Measurements from ENCODE around the gene FMO4. TPM values are rescaled to one million over a fixed set of nuclear protein-coding genes. Genes with fewer than 3 reads are reported as not detected.
"Not testable (repeated sequence)": the region's sequence is repeated elsewhere in the genome, so short reads cannot be mapped to it uniquely, and the experiment has no call there.

FMO4 gene
- total RNA-seq, 8 experiments from 2014 or later: 0.05 to 11.2 (median 1.4) TPM

DNA sequence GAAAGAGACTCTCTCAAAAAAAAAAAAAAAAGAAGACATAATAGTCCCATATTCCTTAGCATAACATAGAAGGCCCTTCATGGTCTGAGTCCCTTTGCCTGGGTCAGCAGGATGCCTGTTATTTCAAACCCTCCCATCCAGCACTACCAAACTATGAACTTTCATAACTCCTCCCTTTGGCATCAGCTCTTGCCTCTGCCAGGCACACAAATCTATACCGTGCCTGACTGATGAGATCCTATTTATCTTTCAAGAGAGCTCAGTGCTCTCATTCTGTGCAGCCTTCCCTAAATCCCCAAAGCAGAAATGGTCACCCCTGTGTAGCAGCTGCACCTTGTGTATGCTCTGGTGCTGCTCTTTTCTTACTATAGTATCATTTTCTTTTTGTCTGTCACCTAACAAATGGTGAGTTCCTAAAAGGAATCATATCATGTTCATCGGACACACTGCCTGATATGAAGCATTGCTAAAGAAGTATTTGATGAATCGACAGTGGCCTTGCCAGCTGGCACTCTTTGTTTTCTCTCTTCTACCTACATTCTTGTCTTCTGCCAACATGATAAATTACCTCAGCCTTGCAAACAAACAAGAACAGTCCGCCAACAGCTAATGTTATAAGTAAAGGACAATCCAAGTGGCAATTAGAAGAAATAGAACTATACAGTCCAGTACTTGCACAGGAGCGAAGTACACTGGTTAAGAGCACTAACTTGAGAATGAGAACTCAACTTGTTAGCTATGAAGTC is 29.9 kb downstream of the FMO4 start:
- no peak for ATAC-seq (replicated peaks in 6 of 8)
- Histone ChIP-seq H3K27ac (no peak overlapping the region), H3K4me1 (replicated peaks in 1 of 2) (no peaks in the 10 kb centered on the region), H3K4me3 (no peak overlapping the region)
- in situ Hi-C loops (cut with MboI; ENCODE audit: low pct_unique_long_range_greater_than_20kb in 2 of 9, low sequenced_read_pairs in 9 of 9, unreplicated experiment in 9 of 9): no loop called here
- 36 to 95% (median 83%) methylated on average over 2 to 5 of the region's 5 CpGs for WGBS, 10 experiments

DNA sequence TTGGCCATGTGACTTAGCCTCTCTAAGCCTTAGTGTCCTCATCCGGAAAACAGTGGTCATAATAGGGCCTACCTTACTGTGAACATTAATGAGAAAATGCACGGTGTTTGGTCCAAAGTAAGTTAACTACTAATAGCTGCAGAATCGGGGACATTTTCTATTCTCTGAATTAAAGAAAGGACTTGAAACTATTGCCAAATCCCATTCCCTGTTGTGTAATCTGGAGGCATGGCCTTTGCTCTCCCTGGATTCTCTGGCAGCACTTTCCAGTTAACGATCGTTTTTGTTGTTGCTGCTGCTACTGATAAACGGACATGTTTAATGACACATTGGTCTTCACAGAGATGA is 30.5 kb downstream of the FMO4 start:
- WGBS, 10 experiments: 26 to 95% (median 84%) methylated on average over 1 to 6 of the region's 6 CpGs
- ATAC-seq (replicated peaks in 6 of 8): no peak
- no peak overlapping the region for H3K4me3 ChIP-seq

DNA sequence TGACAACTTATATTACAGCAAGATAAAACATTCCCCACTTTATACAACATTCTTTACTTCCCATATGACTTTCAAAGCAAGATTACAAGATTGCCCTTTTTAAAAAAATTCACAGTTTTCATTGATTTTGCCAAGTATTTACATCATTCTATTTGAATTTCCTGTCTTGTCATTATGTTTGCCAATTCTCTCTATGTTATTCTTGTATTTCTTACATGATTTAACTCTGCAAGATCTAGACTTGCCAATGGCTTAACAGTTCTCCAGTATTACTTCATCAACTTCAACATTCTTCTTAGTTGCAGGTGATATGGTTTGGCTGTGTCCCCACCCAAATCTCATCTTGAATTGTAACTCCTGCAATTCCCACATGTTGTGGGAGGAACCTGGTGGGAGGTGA is 31.6 kb downstream of the FMO4 start:
- Histone ChIP-seq H3K4me3 (no peak overlapping the region), H3K4me1 (replicated peaks in 1 of 2) (no peaks in the 10 kb centered on the region), H3K27ac (no peak overlapping the region)
- peak in 1 of 8 experiments; percentile 44 for ATAC-seq (replicated peaks in 6 of 8)
- in situ Hi-C loops (cut with MboI; ENCODE audit: low pct_unique_long_range_greater_than_20kb in 2 of 9, low sequenced_read_pairs in 9 of 9, unreplicated experiment in 9 of 9): no loop called here

More for the DNA sequence above, 30.5 kb downstream of the FMO4 start:
- H3K4me1 ChIP-seq (replicated peaks in 1 of 2): no peaks in the 10 kb centered on the region
- in situ Hi-C loops (cut with MboI; ENCODE audit: low pct_unique_long_range_greater_than_20kb in 2 of 9, low sequenced_read_pairs in 9 of 9, unreplicated experiment in 9 of 9): no loop called here
- H3K27ac ChIP-seq: no peak overlapping the region

DNA sequence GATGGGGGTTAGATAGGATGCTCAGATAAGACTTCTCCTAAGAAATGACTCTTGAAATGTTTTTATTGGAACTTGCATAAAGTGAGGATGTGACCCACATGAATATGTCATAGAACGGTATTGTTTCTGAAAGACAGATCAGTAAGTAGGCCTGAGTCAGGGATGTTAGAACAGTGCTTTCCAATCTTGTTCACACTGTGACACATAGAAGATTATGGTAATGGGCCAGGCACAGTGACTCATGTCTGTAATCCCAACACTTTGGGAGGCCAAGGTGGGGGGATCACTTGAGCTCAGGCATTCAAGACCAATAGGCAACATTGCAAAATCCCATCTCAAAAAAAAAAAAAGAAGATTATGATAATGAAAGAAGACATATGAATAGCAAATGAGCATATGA is 32.9 kb downstream of the FMO4 start:
- WGBS, 10 experiments: 0 to 100% (median 79%) methylated on average over 1 of the region's 1 CpG; no CpG with 5 or more reads in 3 of the 10 experiments
- Histone ChIP-seq H3K4me1 (replicated peaks in 1 of 2) (no peaks in the 10 kb centered on the region), H3K4me3 (no peak overlapping the region), H3K27ac (no peak overlapping the region)
- in situ Hi-C loops (cut with MboI; ENCODE audit: low pct_unique_long_range_greater_than_20kb in 2 of 9, low sequenced_read_pairs in 9 of 9, unreplicated experiment in 9 of 9): no loop called here
- peak in 4 of 8 experiments; percentile 22 to 99 (median 60) for ATAC-seq (replicated peaks in 6 of 8)

DNA sequence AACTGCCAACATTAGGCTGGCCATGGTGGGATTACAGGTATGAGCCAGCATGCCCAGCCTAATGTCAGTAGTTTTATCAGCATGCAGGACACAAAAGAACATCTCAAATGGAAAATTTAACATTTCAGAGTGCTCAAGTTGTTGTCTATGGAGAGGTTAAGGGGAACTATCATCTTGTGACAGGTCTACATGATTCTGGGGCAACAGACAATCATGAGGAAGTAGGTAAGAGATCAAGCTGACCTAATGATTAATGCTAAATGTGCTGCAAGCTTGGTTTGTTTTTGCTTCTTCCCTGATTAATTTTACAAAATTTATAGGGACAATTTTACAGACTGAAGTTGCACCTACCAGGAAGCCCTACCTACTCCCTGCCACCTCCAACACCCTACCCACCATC is 36.6 kb downstream of the FMO4 start:
- in situ Hi-C loops (cut with MboI; ENCODE audit: low pct_unique_long_range_greater_than_20kb in 2 of 9, low sequenced_read_pairs in 9 of 9, unreplicated experiment in 9 of 9): no loop called here
- no peak overlapping the region for H3K4me3 ChIP-seq
- H3K27ac ChIP-seq: no peak overlapping the region
- H3K4me1 ChIP-seq (replicated peaks in 1 of 2): no peaks in the 10 kb centered on the region
- no peak for ATAC-seq (replicated peaks in 6 of 8)

DNA sequence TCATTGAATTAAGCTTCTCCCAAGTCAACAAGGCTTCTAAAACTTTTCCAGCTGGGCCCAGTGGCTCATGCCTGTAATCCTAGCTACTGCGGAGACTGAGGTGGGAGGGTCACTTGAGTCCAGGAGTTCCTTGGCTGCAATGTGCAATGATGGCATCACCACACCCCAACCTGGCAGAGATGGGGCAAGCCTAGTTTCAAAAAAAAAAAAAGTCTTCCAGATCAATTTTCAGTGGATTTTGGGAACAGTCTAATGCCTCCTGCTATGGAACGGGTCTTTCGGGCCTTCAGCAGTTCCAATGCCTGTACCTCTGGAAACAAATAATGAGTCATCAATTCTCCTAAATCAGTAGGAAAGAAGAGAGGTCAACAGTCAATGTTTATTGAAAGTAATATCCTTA is 38.0 kb downstream of the FMO4 start:
- Histone ChIP-seq H3K4me1 (replicated peaks in 1 of 2) (no peaks in the 10 kb centered on the region), H3K27ac (no peak overlapping the region), H3K4me3 (no peak overlapping the region)
- 61 to 96% (median 78%) methylated on average over 2 to 3 of the region's 3 CpGs; no CpG with 5 or more reads in 4 of the 10 experiments for WGBS, 10 experiments
- no peak for ATAC-seq (replicated peaks in 6 of 8)
- in situ Hi-C loops (cut with MboI; ENCODE audit: low pct_unique_long_range_greater_than_20kb in 2 of 9, low sequenced_read_pairs in 9 of 9, unreplicated experiment in 9 of 9): no loop called here

DNA sequence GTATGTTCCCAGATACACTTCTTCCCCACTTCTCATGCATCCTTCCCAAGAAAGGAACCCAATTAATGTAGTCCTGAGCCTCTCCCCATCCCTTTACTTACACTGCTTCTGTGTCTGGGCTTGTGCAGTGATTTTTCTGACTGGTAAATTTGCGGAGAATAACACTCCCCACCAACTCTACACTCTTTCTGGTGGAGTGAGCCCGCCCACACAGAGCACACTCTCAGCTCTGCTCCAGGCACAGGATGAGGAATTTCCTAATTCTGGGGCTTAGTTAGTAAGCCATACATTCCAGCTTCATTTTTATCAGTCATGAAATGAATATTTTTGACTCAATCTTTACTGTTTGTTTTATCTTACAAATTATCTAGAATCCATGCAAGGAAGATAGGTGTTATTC is 38.6 kb downstream of the FMO4 start:
- in situ Hi-C loops (cut with MboI; ENCODE audit: low pct_unique_long_range_greater_than_20kb in 2 of 9, low sequenced_read_pairs in 9 of 9, unreplicated experiment in 9 of 9): no loop called here

DNA sequence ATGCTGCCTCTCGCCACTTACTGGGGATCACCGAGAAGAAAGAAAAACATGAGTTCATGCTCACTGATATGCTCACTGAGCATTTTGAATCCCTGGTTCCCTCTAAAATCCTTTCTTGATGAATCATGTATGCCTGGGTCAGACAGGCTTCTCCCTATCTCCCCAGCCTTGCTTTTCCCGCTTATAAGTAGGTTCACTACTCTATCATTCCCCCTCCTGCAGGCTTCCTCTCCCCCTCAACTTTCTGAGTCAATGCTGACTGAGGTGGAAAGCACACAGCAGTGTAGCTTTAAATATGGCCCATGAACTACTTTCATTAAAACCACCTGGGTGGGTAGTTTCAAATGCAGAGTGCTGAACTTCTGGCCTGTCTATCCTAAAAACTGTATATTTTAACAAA is 41.7 kb downstream of the FMO4 start:
- ATAC-seq (replicated peaks in 6 of 8): no peak
- WGBS, 10 experiments: 52 to 100% (median 90%) methylated on average over 1 to 3 of the region's 3 CpGs; no CpG with 5 or more reads in 3 of the 10 experiments
- no peak overlapping the region for H3K4me3 ChIP-seq
- in situ Hi-C loops (cut with MboI; ENCODE audit: low pct_unique_long_range_greater_than_20kb in 2 of 9, low sequenced_read_pairs in 9 of 9, unreplicated experiment in 9 of 9): no loop called here
- H3K4me1 ChIP-seq (replicated peaks in 1 of 2): peaks cover 13 to 16% of the 10 kb centered on the region in 2 donors
- no peak overlapping the region for H3K27ac ChIP-seq

More for the DNA sequence above, 38.6 kb downstream of the FMO4 start:
- no peaks in the 10 kb centered on the region for H3K4me1 ChIP-seq (replicated peaks in 1 of 2)
- ATAC-seq (replicated peaks in 6 of 8): no peak
- H3K27ac ChIP-seq: no peak overlapping the region
- no peak overlapping the region for H3K4me3 ChIP-seq
- 36 to 89% (median 75%) methylated on average over 1 to 2 of the region's 2 CpGs; no CpG with 5 or more reads in 4 of the 10 experiments for WGBS, 10 experiments

DNA sequence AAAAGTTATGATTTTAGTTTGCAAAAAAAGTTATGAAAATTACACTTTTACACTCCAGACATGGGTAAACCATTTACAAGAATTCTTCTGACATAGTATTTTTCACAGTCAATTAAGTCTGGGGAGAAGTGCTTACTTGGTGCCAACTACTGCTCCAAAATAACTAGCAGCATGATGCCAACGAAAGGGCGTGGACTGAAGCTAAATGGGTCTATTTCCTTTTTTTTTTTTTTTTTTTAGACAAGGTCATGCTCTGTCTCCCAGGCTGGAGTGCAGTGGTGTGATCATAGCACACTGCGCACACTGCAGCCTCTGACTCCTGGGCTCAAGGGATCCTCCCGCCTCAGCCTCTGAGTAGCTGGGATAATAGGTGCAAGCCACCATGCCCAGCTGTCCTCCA is 43.2 kb downstream of the FMO4 start:
- WGBS, 10 experiments: 25 to 100% (median 65%) methylated on average over 1 to 4 of the region's 4 CpGs; no CpG with 5 or more reads in 1 of the 10 experiments
- Histone ChIP-seq H3K27ac (no peak overlapping the region), H3K4me1 (replicated peaks in 1 of 2) (peaks cover 13 to 16% of the 10 kb centered on the region in 2 donors), H3K4me3 (no peak overlapping the region)
- ATAC-seq (replicated peaks in 6 of 8): no peak
- in situ Hi-C loops (cut with MboI; ENCODE audit: low pct_unique_long_range_greater_than_20kb in 2 of 9, low sequenced_read_pairs in 9 of 9, unreplicated experiment in 9 of 9): no loop called here

DNA sequence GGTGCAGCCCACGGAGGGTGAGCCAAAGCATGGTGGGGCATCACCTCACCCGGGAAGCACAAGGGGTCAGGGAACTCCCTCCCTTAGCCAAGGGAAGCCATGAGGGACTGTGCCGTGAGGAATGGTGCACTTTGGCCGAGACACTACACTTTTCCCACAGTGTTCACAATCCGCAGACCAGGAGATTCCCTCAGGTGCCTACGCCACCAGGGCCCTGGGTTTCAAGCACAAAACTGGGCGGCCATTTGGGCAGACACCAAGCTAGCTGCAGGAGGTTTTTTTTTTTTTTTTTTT is 45.3 kb downstream of the FMO4 start:
- H3K4me1 ChIP-seq (replicated peaks in 1 of 2): peaks cover 13 to 16% of the 10 kb centered on the region in 2 donors
- peak overlapping the region; percentile 57 to 72 for H3K27ac ChIP-seq
- 30 to 100% (median 91%) methylated on average over 1 to 5 of the region's 7 CpGs; no CpG with 5 or more reads in 4 of the 10 experiments for WGBS, 10 experiments
- H3K4me3 ChIP-seq; in situ Hi-C loops (cut with MboI; ENCODE audit: low pct_unique_long_range_greater_than_20kb in 2 of 9, low sequenced_read_pairs in 9 of 9, unreplicated experiment in 9 of 9); ATAC-seq (replicated peaks in 6 of 8): not testable (repeated sequence)

DNA sequence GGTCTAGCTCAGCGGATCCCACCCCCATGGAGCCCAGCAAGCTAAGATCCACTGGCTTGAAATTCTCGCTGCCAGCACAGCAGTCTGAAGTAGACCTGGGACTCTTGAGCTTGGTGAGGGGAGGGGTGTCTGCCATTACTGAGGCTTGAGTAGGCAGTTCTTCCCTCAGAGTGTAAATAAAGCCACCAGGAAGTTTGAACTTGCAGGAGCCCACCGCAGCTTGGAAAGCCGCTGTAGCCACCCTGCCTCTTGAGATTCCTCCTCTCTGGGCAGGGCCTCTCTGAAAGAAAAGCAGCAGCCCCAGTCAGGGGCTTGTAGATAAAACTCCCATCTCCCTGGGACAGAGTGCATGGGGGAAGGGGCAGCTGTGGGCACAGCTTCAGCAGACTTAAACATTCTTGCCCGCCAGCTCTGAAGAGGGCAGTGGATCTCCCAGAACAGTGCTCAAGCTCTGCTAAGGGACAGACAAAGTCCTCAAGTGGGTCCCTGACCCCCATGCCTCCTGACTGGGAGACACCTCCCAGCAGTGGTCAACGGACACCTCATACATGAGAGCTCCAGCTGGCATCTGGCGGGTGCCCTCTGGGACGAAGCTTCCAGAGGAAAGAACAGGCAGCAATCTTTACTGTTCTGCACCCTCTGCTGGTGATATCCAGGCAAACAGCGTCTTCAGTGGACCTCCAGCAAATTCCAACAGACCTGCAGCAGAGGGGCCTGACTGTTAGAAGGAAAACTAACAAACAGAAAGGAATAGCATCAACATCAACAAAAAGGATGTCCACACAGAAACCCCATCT is 45.9 kb downstream of the FMO4 start:
- in situ Hi-C loops (cut with MboI; ENCODE audit: low pct_unique_long_range_greater_than_20kb in 2 of 9, low sequenced_read_pairs in 9 of 9, unreplicated experiment in 9 of 9); ATAC-seq (replicated peaks in 6 of 8); H3K4me3 ChIP-seq: not testable (repeated sequence)
- H3K4me1 ChIP-seq (replicated peaks in 1 of 2): peaks cover 13 to 16% of the 10 kb centered on the region in 2 donors
- WGBS, 10 experiments: 59 to 92% (median 85%) methylated on average over 3 to 7 of the region's 9 CpGs; no CpG with 5 or more reads in 5 of the 10 experiments
- H3K27ac ChIP-seq: peak overlapping the region; percentile 57 to 72

DNA sequence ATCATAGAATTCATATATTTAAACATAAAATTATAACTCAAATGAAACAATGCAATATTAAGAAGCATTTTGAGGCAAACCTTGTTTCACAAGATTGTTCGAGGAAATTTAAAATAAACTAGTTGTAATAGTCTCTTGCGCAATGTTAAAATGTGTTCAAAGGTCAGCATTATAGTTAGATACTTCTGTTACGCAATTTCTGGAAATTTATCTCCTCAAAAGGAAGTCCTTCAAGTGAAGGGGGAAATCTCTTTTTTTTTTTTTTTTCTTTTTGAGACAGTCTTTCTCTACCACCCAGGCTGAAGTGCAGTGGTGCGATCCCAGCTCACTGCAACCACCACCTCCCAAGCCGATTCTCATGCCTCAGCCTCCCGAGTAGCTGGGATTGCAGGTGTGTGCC is 52.1 kb downstream of the FMO4 start:
- ATAC-seq (replicated peaks in 6 of 8): no peak
- H3K4me1 ChIP-seq (replicated peaks in 1 of 2): no peaks in the 10 kb centered on the region
- WGBS, 10 experiments: 40 to 100% (median 97%) methylated on average over 1 to 6 of the region's 6 CpGs
- in situ Hi-C loops (cut with MboI; ENCODE audit: low pct_unique_long_range_greater_than_20kb in 2 of 9, low sequenced_read_pairs in 9 of 9, unreplicated experiment in 9 of 9): no loop called here
- H3K4me3 ChIP-seq: no peak overlapping the region
- H3K27ac ChIP-seq: no peak overlapping the region

DNA sequence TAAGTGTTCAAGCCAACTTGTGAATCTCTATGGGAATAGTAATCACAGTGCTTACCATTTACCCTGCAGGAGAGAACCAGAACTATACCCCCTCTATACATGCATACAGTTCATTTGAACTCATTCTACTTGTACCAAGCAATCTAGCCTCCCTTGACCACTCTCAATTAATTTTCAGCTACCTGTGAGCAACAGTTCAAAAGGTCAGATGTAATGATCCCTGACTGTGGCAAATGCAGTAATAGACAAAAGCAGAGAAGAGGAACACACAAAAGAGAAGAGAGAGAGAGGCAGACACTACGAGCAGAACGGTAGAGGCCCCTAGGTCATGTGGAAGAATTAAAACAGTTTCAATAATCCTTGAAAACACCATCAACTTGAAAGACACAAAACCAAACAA is 52.8 kb downstream of the FMO4 start:
- no peak for ATAC-seq (replicated peaks in 6 of 8)
- Histone ChIP-seq H3K4me1 (replicated peaks in 1 of 2) (no peaks in the 10 kb centered on the region), H3K27ac (no peak overlapping the region), H3K4me3 (no peak overlapping the region)
- in situ Hi-C loops (cut with MboI; ENCODE audit: low pct_unique_long_range_greater_than_20kb in 2 of 9, low sequenced_read_pairs in 9 of 9, unreplicated experiment in 9 of 9): no loop called here
- WGBS, 10 experiments: 0 to 69% (median 20%) methylated on average over 1 to 2 of the region's 2 CpGs

DNA sequence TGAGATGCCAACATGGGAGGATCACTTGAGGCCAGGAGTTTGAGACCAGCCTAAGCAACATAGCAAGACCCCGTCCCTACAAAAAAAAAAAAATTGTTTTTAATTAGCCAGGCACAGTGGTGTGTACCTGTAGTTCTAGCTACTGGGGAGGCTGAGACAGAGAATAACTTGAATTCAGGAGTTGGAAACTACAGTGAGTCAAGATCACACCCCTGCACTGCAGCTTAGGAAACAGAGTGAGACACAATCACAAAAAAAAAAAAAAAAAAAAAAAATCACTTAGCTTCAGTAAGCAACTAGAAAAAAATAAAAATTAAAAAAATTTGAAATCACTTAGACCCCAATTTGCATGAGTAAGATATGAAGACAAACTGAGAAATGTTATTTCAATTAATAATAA is 53.5 kb downstream of the FMO4 start:
- Histone ChIP-seq H3K4me3 (no peak overlapping the region), H3K27ac (no peak overlapping the region), H3K4me1 (replicated peaks in 1 of 2) (no peaks in the 10 kb centered on the region)
- in situ Hi-C loops (cut with MboI; ENCODE audit: low pct_unique_long_range_greater_than_20kb in 2 of 9, low sequenced_read_pairs in 9 of 9, unreplicated experiment in 9 of 9): no loop called here
- no peak for ATAC-seq (replicated peaks in 6 of 8)
- WGBS, 10 experiments: 0 to 100% (median 71%) methylated on average over 1 of the region's 1 CpG; no CpG with 5 or more reads in 3 of the 10 experiments

All from motor neuron (in vitro differentiated cells).